ENCODE measurements around the gene TMEM271.

TMEM271 gene

GRCh38 chr4:589219-589963 is 13.3 kb upstream of the TMEM271 start:
- TF ChIP-seq CTCF (IDR thresholded peaks at IDR 0.05), result no peak

- no peak for TF ChIP-seq CTCF (IDR thresholded peaks at IDR 0.05)
These were observed 12.3 kb upstream of the TMEM271 start for GRCh38 chr4:588351-588849.

GRCh38 chr4:587671-588350 is 11.7 kb upstream of the TMEM271 start:
- TF ChIP-seq CTCF (IDR thresholded peaks at IDR 0.05), result no peak

GRCh38 chr4:583820-584219 is 7.7 kb upstream of the TMEM271 start:
- no peak for TF ChIP-seq CTCF (IDR thresholded peaks at IDR 0.05)

- no peak for TF ChIP-seq CTCF (IDR thresholded peaks at IDR 0.05)
These were observed 5.8 kb upstream of the TMEM271 start for GRCh38 chr4:581753-582361.

GRCh38 chr4:581181-581580 is 5.1 kb upstream of the TMEM271 start:
- TF ChIP-seq CTCF (IDR thresholded peaks at IDR 0.05), result no peak

- no peak for TF ChIP-seq CTCF (IDR thresholded peaks at IDR 0.05)
These were observed 3.6 kb upstream of the TMEM271 start for GRCh38 chr4:579543-580175.

Measured in LNCAP (cell line).